H9 (cell line): Measurements from ENCODE around the gene NME8. TPM values are rescaled to one million over a fixed set of nuclear protein-coding genes. Genes with fewer than 3 reads are reported as not detected.

Experiments used
- DNase-seq: peaks from one replicate; pipeline ENCODE4 v3.0.0-alpha.2; 2017
- H2AFZ ChIP-seq: one replicate; pipeline ENCODE4 v1.6.1; 2013; ENCODE audit warnings: mild to moderate bottlenecking, low read length, control low read depth, moderate library complexity
- H2AK5ac ChIP-seq: 2 replicates; pipeline ENCODE4 v1.6.1; 2013; ENCODE audit warnings: low read length, control low read depth, mixed read lengths; ENCODE audit not compliant: insufficient read length
- H2BK120ac ChIP-seq: one replicate; pipeline ENCODE4 v1.6.1; 2013; ENCODE audit warnings: low read depth, mild to moderate bottlenecking, low read length, control low read depth, inconsistent platforms; ENCODE audit not compliant: poor library complexity, severe bottlenecking
- H2BK12ac ChIP-seq: 2 replicates; pipeline ENCODE4 v1.6.1; 2013; ENCODE audit warnings: low read length, control low read depth, mixed read lengths, low read depth; ENCODE audit not compliant: insufficient read length
- H2BK15ac ChIP-seq: 2 replicates; pipeline ENCODE4 v1.6.1; 2013; ENCODE audit warnings: low read depth, low read length, control low read depth
- H2BK20ac ChIP-seq: one replicate; pipeline ENCODE4 v1.6.1; 2013; ENCODE audit warnings: low read depth, mild to moderate bottlenecking, low read length, control low read depth, inconsistent platforms; ENCODE audit not compliant: poor library complexity, severe bottlenecking
- H2BK5ac ChIP-seq: 2 replicates; pipeline ENCODE4 v1.6.1; 2013; ENCODE audit warnings: low read length, control low read depth, mixed read lengths; ENCODE audit not compliant: insufficient read length
- H3K14ac ChIP-seq: 2 replicates; pipeline ENCODE4 v1.6.1; 2013; ENCODE audit warnings: low read length, control low read depth; ENCODE audit not compliant: insufficient read depth
- H3K18ac ChIP-seq: 2 replicates; pipeline ENCODE4 v1.6.1; 2013; ENCODE audit warnings: low read depth, mild to moderate bottlenecking, mixed read lengths, low read length, control low read depth; ENCODE audit not compliant: insufficient read length
- H3K23ac ChIP-seq: 2 replicates; pipeline ENCODE4 v1.6.1; 2013; ENCODE audit warnings: low read length, control low read depth, mixed read lengths, low read depth; ENCODE audit not compliant: insufficient read length
- H3K23me2 ChIP-seq: 2 replicates; pipeline ENCODE4 v1.6.1; 2013; ENCODE audit warnings: low read depth, mild to moderate bottlenecking, mixed read lengths, low read length, control low read depth; ENCODE audit not compliant: insufficient read length, poor library complexity, severe bottlenecking
- H3K27ac ChIP-seq: 2 replicates; pipeline ENCODE4 v1.5.1; 2013; ENCODE audit warnings: low read length, control low read depth, mixed read lengths, low read depth; ENCODE audit not compliant: insufficient read length
- H3K27me3 ChIP-seq: 2 replicates; pipeline ENCODE4 v1.6.1; 2013; ENCODE audit warnings: low read length, control low read depth, inconsistent platforms; ENCODE audit not compliant: insufficient read depth
- H3K4ac ChIP-seq: 2 replicates; pipeline ENCODE4 v1.6.1; 2013; ENCODE audit warnings: low read depth, mild to moderate bottlenecking, control low read depth, inconsistent platforms, low read length, moderate library complexity
- H3K4me1 ChIP-seq: 2 replicates; pipeline ENCODE4 v1.6.1; 2013; ENCODE audit warnings: low read length, control low read depth, inconsistent platforms; ENCODE audit not compliant: insufficient read depth
- H3K4me2 ChIP-seq: 2 replicates; pipeline ENCODE4 v1.6.1; 2013; ENCODE audit warnings: low read length, control low read depth, mixed read lengths; ENCODE audit not compliant: insufficient read length, insufficient read depth
- H3K56ac ChIP-seq: 2 replicates; pipeline ENCODE4 v1.6.1; 2013; ENCODE audit warnings: low read depth, mild to moderate bottlenecking, mixed read lengths, low read length, control low read depth; ENCODE audit not compliant: insufficient read length
- H3K79me1 ChIP-seq: 2 replicates; pipeline ENCODE4 v1.6.1; 2013; ENCODE audit warnings: low read depth, mild to moderate bottlenecking, moderate library complexity, low read length, control low read depth, inconsistent platforms; ENCODE audit not compliant: insufficient read depth, poor library complexity, severe bottlenecking
- H3K79me2 ChIP-seq: 2 replicates; pipeline ENCODE4 v1.6.1; 2013; ENCODE audit warnings: low read length, control low read depth, inconsistent platforms; ENCODE audit not compliant: insufficient read depth
- H3K9ac ChIP-seq: 2 replicates; pipeline ENCODE4 v1.6.1; 2013; ENCODE audit warnings: low read length, control low read depth, mixed read lengths; ENCODE audit not compliant: insufficient read length; ENCODE audit errors: extremely low read depth
- H3K9me3 ChIP-seq: one replicate; pipeline ENCODE4 v1.6.1; 2013; ENCODE audit warnings: low read depth, low read length, inconsistent platforms; ENCODE audit not compliant: control insufficient read depth
- H3T11ph ChIP-seq: one replicate; pipeline ENCODE4 v1.6.1; 2013; ENCODE audit warnings: mild to moderate bottlenecking, low read length, control low read depth, inconsistent platforms
- H4K20me1 ChIP-seq: one replicate; pipeline ENCODE4 v1.6.1; 2013; ENCODE audit not compliant: control insufficient read depth, insufficient read length, insufficient read depth
- H4K5ac ChIP-seq: 2 replicates; pipeline ENCODE4 v1.6.1; 2013; ENCODE audit warnings: low read depth, mild to moderate bottlenecking, mixed read lengths, low read length, control low read depth; ENCODE audit not compliant: insufficient read length
- H4K8ac ChIP-seq: replicated peaks from 2 replicates; pipeline ENCODE4 v1.6.1; 2013; ENCODE audit warnings: low read length, control low read depth, mixed read lengths, low read depth; ENCODE audit not compliant: insufficient read length
- H4K91ac ChIP-seq: 2 replicates; pipeline ENCODE4 v1.6.1; 2013; ENCODE audit warnings: low read depth, mild to moderate bottlenecking, moderate library complexity, mixed read lengths, low read length, control low read depth; ENCODE audit not compliant: insufficient read length
- H3K27ac Mint-ChIP-seq, 3 experiments: 2 replicates in 2 of 3; 3 replicates in 1 of 3; pipeline ENCODE4 v1.8.0; 2020 to 2021; ENCODE audit warnings: mixed read lengths in 3 of 3, mild to moderate bottlenecking in 1 of 3, moderate library complexity in 1 of 3
- H3K27me3 Mint-ChIP-seq: 2 replicates; pipeline ENCODE4 v1.8.0; 2021; ENCODE audit warnings: low read depth, mild to moderate bottlenecking, moderate library complexity, mixed read lengths
- H3K36me3 Mint-ChIP-seq, 3 experiments: 2 replicates in 2 of 3; 3 replicates in 1 of 3; pipeline ENCODE4 v1.8.0; 2020 to 2021; ENCODE audit warnings: low read depth in 3 of 3, mixed read lengths in 3 of 3; ENCODE audit not compliant: insufficient read depth in 1 of 3
- H3K4me1 Mint-ChIP-seq, 2 experiments: 2 replicates each; pipeline ENCODE4 v1.8.0; 2020; ENCODE audit warnings: mixed read lengths in 2 of 2
- H3K4me3 Mint-ChIP-seq, 2 experiments: 2 replicates in 1 of 2; 3 replicates in 1 of 2; pipeline ENCODE4 v1.8.0; 2020 to 2021; ENCODE audit warnings: mild to moderate bottlenecking in 2 of 2, mixed read lengths in 2 of 2, moderate library complexity in 1 of 2
- H3K9me3 Mint-ChIP-seq, 2 experiments: 2 replicates in 1 of 2; 3 replicates in 1 of 2; pipeline ENCODE4 v1.8.0; 2020; ENCODE audit warnings: mild to moderate bottlenecking in 2 of 2, mixed read lengths in 2 of 2, moderate library complexity in 1 of 2
- WGBS: extraction: QIAGEN DNeasy Blood & Tissue Kit; methylation state at CpG from one replicate; pipeline ENCODE4 v1.1.7; 2013; ENCODE audit warnings: missing lambda C conversion rate, low lambda C conversion rate, mixed read lengths; ENCODE audit not compliant: insufficient read length; ENCODE audit errors: extremely low coverage; 5-methylcytosine and 5-hydroxymethylcytosine counted together
- total RNA-seq: library from RNA; stranded (reverse); gene quantifications from 2 replicates; pipeline ENCODE4 v1.2.1, GENCODE V29; 2021
- TF ChIP-seq, protein P1 (sequence below): fragments of 200-600 bp; sonication (generic); conservative IDR thresholded peaks from 3 replicates; pipeline ENCODE4 v1.8.0; 2021; ENCODE audit warnings: antibody characterized with exemption, mild to moderate bottlenecking

The NME8 gene
- total RNA-seq, 1 experiment from 2014 or later: 0.33 TPM

DNA sequence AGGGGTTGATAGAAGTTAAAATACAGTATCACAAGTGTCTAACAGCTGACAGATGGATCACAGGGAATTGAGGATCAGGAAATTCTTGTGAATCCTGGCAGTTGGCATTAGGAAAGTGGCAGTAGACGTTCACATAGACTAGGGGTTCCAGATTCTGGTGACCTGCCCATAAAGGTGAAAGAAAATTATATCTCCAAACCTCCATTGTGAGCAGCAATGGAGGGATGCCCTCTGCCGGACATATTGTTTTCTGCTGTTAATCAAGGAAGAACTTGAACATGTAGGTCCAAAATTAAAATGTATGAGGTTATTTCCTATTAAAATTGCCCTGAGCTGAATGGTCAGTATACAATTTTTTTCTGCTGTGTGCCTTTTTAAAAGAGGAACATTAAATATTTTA lies 5.1 kb downstream of the NME8 start:
- H2BK120ac ChIP-seq: no peak overlapping the region
- H3K9me3 ChIP-seq: no peaks in the 10 kb centered on the region
- H2BK15ac ChIP-seq: no peak overlapping the region
- no peak overlapping the region for H3K4me2 ChIP-seq
- H3K79me2 ChIP-seq: no peaks in the 10 kb centered on the region
- no peak overlapping the region for H2AK5ac ChIP-seq
- no peak overlapping the region for H3T11ph ChIP-seq
- no peaks in the 10 kb centered on the region for H3K23me2 ChIP-seq
- H3K9ac ChIP-seq: no peak overlapping the region
- H3K36me3 Mint-ChIP-seq: no peaks in the 10 kb centered on the region
- no peaks in the 10 kb centered on the region for H3K4me1 Mint-ChIP-seq
- no peaks in the 10 kb centered on the region for H3K27me3 ChIP-seq
- no peak overlapping the region for H4K8ac ChIP-seq
- TF ChIP-seq, protein P1, sequence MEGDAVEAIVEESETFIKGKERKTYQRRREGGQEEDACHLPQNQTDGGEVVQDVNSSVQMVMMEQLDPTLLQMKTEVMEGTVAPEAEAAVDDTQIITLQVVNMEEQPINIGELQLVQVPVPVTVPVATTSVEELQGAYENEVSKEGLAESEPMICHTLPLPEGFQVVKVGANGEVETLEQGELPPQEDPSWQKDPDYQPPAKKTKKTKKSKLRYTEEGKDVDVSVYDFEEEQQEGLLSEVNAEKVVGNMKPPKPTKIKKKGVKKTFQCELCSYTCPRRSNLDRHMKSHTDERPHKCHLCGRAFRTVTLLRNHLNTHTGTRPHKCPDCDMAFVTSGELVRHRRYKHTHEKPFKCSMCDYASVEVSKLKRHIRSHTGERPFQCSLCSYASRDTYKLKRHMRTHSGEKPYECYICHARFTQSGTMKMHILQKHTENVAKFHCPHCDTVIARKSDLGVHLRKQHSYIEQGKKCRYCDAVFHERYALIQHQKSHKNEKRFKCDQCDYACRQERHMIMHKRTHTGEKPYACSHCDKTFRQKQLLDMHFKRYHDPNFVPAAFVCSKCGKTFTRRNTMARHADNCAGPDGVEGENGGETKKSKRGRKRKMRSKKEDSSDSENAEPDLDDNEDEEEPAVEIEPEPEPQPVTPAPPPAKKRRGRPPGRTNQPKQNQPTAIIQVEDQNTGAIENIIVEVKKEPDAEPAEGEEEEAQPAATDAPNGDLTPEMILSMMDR: peak; percentile 63
- DNase-seq: no peak
- no CpG with 5 or more reads among the region's 2 CpGs for WGBS
- H3K18ac ChIP-seq: no peak overlapping the region
- no peak overlapping the region for H2BK20ac ChIP-seq
- no peak overlapping the region for H3K23ac ChIP-seq
- peaks cover 0 to under 1% of the 10 kb centered on the region in 2 experiments; a peak in 3 of 5 replicates for H3K9me3 Mint-ChIP-seq
- no peak overlapping the region for H3K27ac Mint-ChIP-seq
- H2AFZ ChIP-seq: no peak overlapping the region
- H3K56ac ChIP-seq: no peak overlapping the region
- H3K4me1 ChIP-seq: no peaks in the 10 kb centered on the region
- no peak overlapping the region for H3K4me3 Mint-ChIP-seq
- no peak overlapping the region for H4K5ac ChIP-seq
- no peaks in the 10 kb centered on the region for H3K79me1 ChIP-seq
- H3K27ac ChIP-seq: no peak overlapping the region
- H4K91ac ChIP-seq: no peak overlapping the region
- peaks cover 1% of the 10 kb centered on the region; the same call in 1 of the 2 replicates for H3K27me3 Mint-ChIP-seq
- no peak overlapping the region for H3K4ac ChIP-seq
- H2BK12ac ChIP-seq: no peak overlapping the region
- no peaks in the 10 kb centered on the region for H4K20me1 ChIP-seq
- no peak overlapping the region for H3K14ac ChIP-seq
- H2BK5ac ChIP-seq: no peak overlapping the region
